Measurements from ENCODE around the gene NARS2.
A peak's percentile ranks its signal among the peaks of the same experiment; 100 is the strongest.
"Not testable (repeated sequence)": the region's sequence is repeated elsewhere in the genome, so short reads cannot be mapped to it uniquely, and the experiment has no call there.

The NARS2 gene

GRCh38 chr11:78574386-78575381 lies at the start of gene NARS2:
Gene NARS2, minus strand, starts transcription at chr11:78574864. Its CDS starts 376 bp downstream, at chr11:78574488.
- DNase-seq (ENCODE audit: extremely low spot score, insufficient read length, low read depth): peak; percentile 93
- peak; percentile 99 for FAIRE-seq

GRCh38 chr11:78622666-78623065 lies 48.0 kb upstream of the NARS2 start:
- DNase-seq (ENCODE audit: extremely low spot score, insufficient read length, low read depth) (no peak), FAIRE-seq (no peak)

- DNase-seq (ENCODE audit: extremely low spot score, insufficient read length, low read depth) (no peak), FAIRE-seq (no peak)
Measured at GRCh38 chr11:78620159-78620558, 45.5 kb upstream of the NARS2 start.

- FAIRE-seq: no peak
Measured at GRCh38 chr11:78615724-78616123, 41.1 kb upstream of the NARS2 start.

GRCh38 chr11:78613378-78613813 lies 38.7 kb upstream of the NARS2 start:
- FAIRE-seq: no peak

More at GRCh38 chr11:78615724-78616123, 41.1 kb upstream of the NARS2 start:
- no peak for DNase-seq (ENCODE audit: extremely low spot score, insufficient read length, low read depth)

GRCh38 chr11:78612721-78613377 lies 38.2 kb upstream of the NARS2 start:
- DNase-seq (ENCODE audit: extremely low spot score, insufficient read length, low read depth): no peak
- FAIRE-seq: no peak

More at GRCh38 chr11:78613378-78613813, 38.7 kb upstream of the NARS2 start:
- DNase-seq (ENCODE audit: extremely low spot score, insufficient read length, low read depth): no peak

GRCh38 chr11:78609321-78609720 lies 34.7 kb upstream of the NARS2 start:
- FAIRE-seq; DNase-seq (ENCODE audit: extremely low spot score, insufficient read length, low read depth): not testable (repeated sequence)

- no peak for DNase-seq (ENCODE audit: extremely low spot score, insufficient read length, low read depth)
Measured at GRCh38 chr11:78607696-78608095, 33.0 kb upstream of the NARS2 start.

GRCh38 chr11:78606667-78607066 lies 32.0 kb upstream of the NARS2 start:
- FAIRE-seq (no peak), DNase-seq (ENCODE audit: extremely low spot score, insufficient read length, low read depth) (no peak)

More at GRCh38 chr11:78607696-78608095, 33.0 kb upstream of the NARS2 start:
- FAIRE-seq: no peak

- no peak for DNase-seq (ENCODE audit: extremely low spot score, insufficient read length, low read depth)
- no peak for FAIRE-seq
Measured at GRCh38 chr11:78605296-78605695, 30.6 kb upstream of the NARS2 start.

GRCh38 chr11:78603792-78604191 lies 29.1 kb upstream of the NARS2 start:
- no peak for FAIRE-seq

GRCh38 chr11:78602771-78603170 lies 28.1 kb upstream of the NARS2 start:
- not testable (repeated sequence) for FAIRE-seq; DNase-seq (ENCODE audit: extremely low spot score, insufficient read length, low read depth)

More at GRCh38 chr11:78603792-78604191, 29.1 kb upstream of the NARS2 start:
- no peak for DNase-seq (ENCODE audit: extremely low spot score, insufficient read length, low read depth)

GRCh38 chr11:78601066-78601465 lies 26.4 kb upstream of the NARS2 start:
- FAIRE-seq; DNase-seq (ENCODE audit: extremely low spot score, insufficient read length, low read depth): not testable (repeated sequence)

- FAIRE-seq; DNase-seq (ENCODE audit: extremely low spot score, insufficient read length, low read depth): not testable (repeated sequence)
Measured at GRCh38 chr11:78597579-78597978, 22.9 kb upstream of the NARS2 start.

GRCh38 chr11:78595436-78596130 lies 20.9 kb upstream of the NARS2 start:
- FAIRE-seq (no peak), DNase-seq (ENCODE audit: extremely low spot score, insufficient read length, low read depth) (no peak)

- DNase-seq (ENCODE audit: extremely low spot score, insufficient read length, low read depth) (no peak), FAIRE-seq (no peak)
Measured at GRCh38 chr11:78594814-78595213, 20.1 kb upstream of the NARS2 start.

GRCh38 chr11:78588517-78588916 lies 13.9 kb upstream of the NARS2 start:
- DNase-seq (ENCODE audit: extremely low spot score, insufficient read length, low read depth): no peak
- no peak for FAIRE-seq

GRCh38 chr11:78587446-78587845 lies 12.8 kb upstream of the NARS2 start:
- FAIRE-seq (no peak), DNase-seq (ENCODE audit: extremely low spot score, insufficient read length, low read depth) (no peak)

- DNase-seq (ENCODE audit: extremely low spot score, insufficient read length, low read depth): peak; percentile 9
- peak; percentile 67 for FAIRE-seq
Measured at GRCh38 chr11:78586452-78587046, 11.9 kb upstream of the NARS2 start.

GRCh38 chr11:78583889-78584288 lies 9.2 kb upstream of the NARS2 start:
- FAIRE-seq (no peak), DNase-seq (ENCODE audit: extremely low spot score, insufficient read length, low read depth) (no peak)

Data from GM18507 (cell line).